MCF 10A (cell line): ENCODE data around the gene CNTNAP2. TPM values are rescaled to one million over a fixed set of nuclear protein-coding genes. Genes with fewer than 3 reads are reported as not detected.

Experiments
- BruUV-seq: library from RNA; stranded (reverse); fragments of 400-500 nt; replicated peaks from 2 replicates; lab custom pipeline; 2021; lab: Mats Ljungman, UMichigan
- CTCF ChIA-PET: fragments of 300-600 bp; sonication (Branson Sonifier 250); formaldehyde crosslinking; extraction: SDS; loops from one replicate; lab custom pipeline; 2021; ENCODE audit warnings: antibody characterized with exemption, inconsistent platforms; lab: Yijun Ruan, JAX
- POLR2A ChIA-PET: fragments of 300-600, 350-650 bp; sonication (Branson Sonifier 250); formaldehyde crosslinking; extraction: SDS; loops from one replicate; lab custom pipeline; 2020; ENCODE audit warnings: antibody characterized with exemption, inconsistent platforms; lab: Yijun Ruan, JAX
- DNase-seq: peaks from one replicate; pipeline ENCODE4 v3.0.0-alpha.2; 2018; ENCODE audit not compliant: unreplicated experiment
- H3K27ac Mint-ChIP-seq: one replicate; pipeline ENCODE4 v1.8.0; 2022; ENCODE audit warnings: mild to moderate bottlenecking, low read depth, mixed read lengths; ENCODE audit not compliant: unreplicated experiment
- H3K27me3 Mint-ChIP-seq: one replicate; pipeline ENCODE4 v1.8.0; 2022; ENCODE audit warnings: mixed read lengths; ENCODE audit not compliant: insufficient read depth, unreplicated experiment
- H3K36me3 Mint-ChIP-seq: one replicate; pipeline ENCODE4 v1.8.0; 2022; ENCODE audit warnings: mild to moderate bottlenecking, moderate library complexity, mixed read lengths; ENCODE audit not compliant: insufficient read depth, unreplicated experiment
- H3K4me1 Mint-ChIP-seq: one replicate; pipeline ENCODE4 v1.8.0; 2022; ENCODE audit warnings: mixed read lengths; ENCODE audit not compliant: insufficient read depth, unreplicated experiment
- H3K4me3 Mint-ChIP-seq: one replicate; pipeline ENCODE4 v1.8.0; 2022; ENCODE audit warnings: mild to moderate bottlenecking, moderate library complexity, mixed read lengths; ENCODE audit not compliant: unreplicated experiment
- H3K9me3 Mint-ChIP-seq: one replicate; pipeline ENCODE4 v1.8.0; 2022; ENCODE audit warnings: mixed read lengths; ENCODE audit not compliant: unreplicated experiment
- intact Hi-C: fragments of 100-400 bp; cut with micrococcal nuclease; formaldehyde crosslinking; loops from 2 replicates; pipeline ENCODE4 v1.14.1; 2022
- total RNA-seq: library from RNA; stranded (reverse); gene quantifications from 2 replicates; pipeline ENCODE4 v1.2.3, GENCODE V29; 2022
- TF ChIP-seq, protein P1 (sequence below): fragments of 200-600 bp; IDR thresholded peaks from one replicate; pipeline ENCODE4 v1.8.0; 2022; ENCODE audit warnings: antibody characterized with exemption, mild to moderate bottlenecking; ENCODE audit not compliant: unreplicated experiment

CNTNAP2 gene
- total RNA-seq, 1 experiment from 2014 or later = 1.1 TPM

- DNase-seq = no peak
- H3K27me3 Mint-ChIP-seq = peaks cover 54% of the 10 kb centered on the region
- intact Hi-C loops = no loop called here
- H3K4me3 Mint-ChIP-seq = no peak overlapping the region
- no peaks in the 10 kb centered on the region for H3K9me3 Mint-ChIP-seq
- POLR2A ChIA-PET = no interaction called here
- H3K27ac Mint-ChIP-seq = no peak overlapping the region
- no peaks in the 10 kb centered on the region for H3K4me1 Mint-ChIP-seq
- BruUV-seq = no TSS peak
- TF ChIP-seq, protein P1, sequence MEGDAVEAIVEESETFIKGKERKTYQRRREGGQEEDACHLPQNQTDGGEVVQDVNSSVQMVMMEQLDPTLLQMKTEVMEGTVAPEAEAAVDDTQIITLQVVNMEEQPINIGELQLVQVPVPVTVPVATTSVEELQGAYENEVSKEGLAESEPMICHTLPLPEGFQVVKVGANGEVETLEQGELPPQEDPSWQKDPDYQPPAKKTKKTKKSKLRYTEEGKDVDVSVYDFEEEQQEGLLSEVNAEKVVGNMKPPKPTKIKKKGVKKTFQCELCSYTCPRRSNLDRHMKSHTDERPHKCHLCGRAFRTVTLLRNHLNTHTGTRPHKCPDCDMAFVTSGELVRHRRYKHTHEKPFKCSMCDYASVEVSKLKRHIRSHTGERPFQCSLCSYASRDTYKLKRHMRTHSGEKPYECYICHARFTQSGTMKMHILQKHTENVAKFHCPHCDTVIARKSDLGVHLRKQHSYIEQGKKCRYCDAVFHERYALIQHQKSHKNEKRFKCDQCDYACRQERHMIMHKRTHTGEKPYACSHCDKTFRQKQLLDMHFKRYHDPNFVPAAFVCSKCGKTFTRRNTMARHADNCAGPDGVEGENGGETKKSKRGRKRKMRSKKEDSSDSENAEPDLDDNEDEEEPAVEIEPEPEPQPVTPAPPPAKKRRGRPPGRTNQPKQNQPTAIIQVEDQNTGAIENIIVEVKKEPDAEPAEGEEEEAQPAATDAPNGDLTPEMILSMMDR = no peak
- no peaks in the 10 kb centered on the region for H3K36me3 Mint-ChIP-seq
- CTCF ChIA-PET = interaction anchor here (0.5 kb wide), 1 partner anchor 126 kb away, joined by 3 read pairs; no protein-coding TSS in a partner anchor
Observed at GRCh38 chr7:146486519-146486918, 369.9 kb downstream of the CNTNAP2 start.

- ChIA-PET POLR2A (no interaction called here), CTCF (no interaction called here)
- Mint-ChIP-seq H3K4me1 (no peaks in the 10 kb centered on the region), H3K4me3 (no peak overlapping the region), H3K36me3 (no peaks in the 10 kb centered on the region), H3K27me3 (peaks cover 57% of the 10 kb centered on the region), H3K27ac (no peak overlapping the region), H3K9me3 (no peaks in the 10 kb centered on the region)
- no peak for DNase-seq
- no TSS peak for BruUV-seq
- TF ChIP-seq, protein P1 = no peak
- intact Hi-C loops = no loop called here
Observed at GRCh38 chr7:146492017-146492416, 375.4 kb downstream of the CNTNAP2 start.

DNA sequence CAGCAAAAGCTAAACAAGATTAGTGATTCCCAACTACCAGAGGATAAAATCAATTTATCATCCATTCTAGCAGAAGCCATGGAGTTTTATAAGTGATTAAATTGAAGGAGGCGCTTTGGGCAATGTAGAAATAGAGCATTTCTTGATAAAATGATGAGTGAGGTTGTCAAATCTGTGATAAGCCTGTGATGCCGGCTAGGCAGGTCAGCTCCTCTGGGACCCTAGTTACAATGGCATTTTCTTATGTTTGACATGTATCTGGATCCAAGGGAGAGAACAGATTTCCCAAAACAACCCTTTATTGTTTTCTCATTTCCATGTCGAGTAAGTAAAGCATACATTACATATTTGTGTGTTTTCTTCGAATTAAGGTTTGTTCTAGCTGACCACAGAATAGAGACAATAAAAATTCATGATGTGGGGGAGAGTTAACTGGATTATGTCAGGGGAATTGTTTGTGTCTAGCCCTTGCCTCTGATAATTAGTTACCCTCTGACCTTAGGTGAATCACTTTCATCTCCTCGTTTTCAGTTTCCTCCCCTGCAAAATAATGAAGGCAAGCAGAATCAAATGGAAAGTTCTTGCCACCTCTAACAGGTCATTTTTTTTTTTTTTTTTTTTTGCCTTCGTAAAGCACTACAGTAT is 378.5 kb downstream of the CNTNAP2 start:
- no TSS peak for BruUV-seq
- H3K27ac Mint-ChIP-seq = no peak overlapping the region
- no peaks in the 10 kb centered on the region for H3K9me3 Mint-ChIP-seq
- H3K4me3 Mint-ChIP-seq = no peak overlapping the region
- CTCF ChIA-PET = no interaction called here
- H3K36me3 Mint-ChIP-seq = no peaks in the 10 kb centered on the region
- DNase-seq = no peak
- H3K27me3 Mint-ChIP-seq = peaks cover 26% of the 10 kb centered on the region
- POLR2A ChIA-PET = no interaction called here
- intact Hi-C loops = no loop called here
- TF ChIP-seq, protein P1 = no peak
- H3K4me1 Mint-ChIP-seq = no peaks in the 10 kb centered on the region

- Mint-ChIP-seq H3K27me3 (peaks cover 10% of the 10 kb centered on the region), H3K4me1 (no peaks in the 10 kb centered on the region), H3K27ac (no peak overlapping the region), H3K4me3 (no peak overlapping the region), H3K9me3 (no peaks in the 10 kb centered on the region), H3K36me3 (no peaks in the 10 kb centered on the region)
- TF ChIP-seq, protein P1 = no peak
- DNase-seq = no peak
- intact Hi-C loops = no loop called here
- BruUV-seq = no TSS peak
- ChIA-PET POLR2A (no interaction called here), CTCF (no interaction called here)
Observed at GRCh38 chr7:146496657-146497056, 380.1 kb downstream of the CNTNAP2 start.
